Endothelial cell of umbilical vein (primary cell): ENCODE results near the gene GFPT1. TPM values are rescaled to one million over a fixed set of nuclear protein-coding genes. Genes with fewer than 3 reads are reported as not detected.

Source experiments
- BruUV-seq: library from RNA; stranded (reverse); fragments of 400-500 nt; replicated peaks from 2 replicates; lab custom pipeline; 2021; lab: Mats Ljungman, UMichigan
- CTCF ChIA-PET: fragments of 300-600, 350-600 bp; sonication (Branson Sonifier 250); formaldehyde crosslinking; loops from one replicate; lab custom pipeline; 2021; ENCODE audit warnings: antibody characterized with exemption, inconsistent platforms; lab: Charles Lee
- POLR2A ChIA-PET: fragments of 300-600, 350-600 bp; sonication (Branson Sonifier 250); formaldehyde crosslinking; loops from one replicate; lab custom pipeline; 2021; ENCODE audit warnings: antibody characterized with exemption, inconsistent platforms; lab: Charles Lee
- DNase-seq: peaks from one replicate; pipeline ENCODE4 v3.0.0-alpha.2; 2011; ENCODE audit warnings: low read depth, low spot score
- FAIRE-seq: peaks from 2 replicates; lab custom pipeline; 2011; peaks lifted over from hg19 to GRCh38; lab: Jason Lieb, UNC
- H2AFZ ChIP-seq: 2 replicates; pipeline ENCODE4 v1.6.0; 2012; ENCODE audit warnings: low read depth, low read length, control low read depth, inconsistent platforms
- H3K27ac ChIP-seq: 2 replicates; pipeline ENCODE4 v1.5.1; 2011; ENCODE audit warnings: low read depth, mild to moderate bottlenecking, control low read depth, low read length, moderate library complexity; ENCODE audit not compliant: insufficient read depth
- H3K27me3 ChIP-seq, 2 experiments: 2 replicates each; pipeline versions ENCODE4 v1.6.0 to v1.6.1; 2011; ENCODE audit warnings: low read length in 2 of 2, mixed read lengths in 1 of 2; ENCODE audit not compliant: control insufficient read depth in 2 of 2, insufficient read depth in 2 of 2
- H3K36me3 ChIP-seq, 2 experiments: 2 replicates in 1 of 2; 3 replicates in 1 of 2; pipeline ENCODE4 v1.5.1; 2011; ENCODE audit warnings: low read length in 2 of 2, mild to moderate bottlenecking in 1 of 2, moderate library complexity in 1 of 2; ENCODE audit not compliant: control insufficient read depth in 2 of 2, insufficient read depth in 2 of 2; ENCODE audit errors: extremely low read depth in 1 of 2
- H3K4me1 ChIP-seq: 3 replicates; pipeline ENCODE4 v1.5.1; 2011; ENCODE audit warnings: mild to moderate bottlenecking, low read length; ENCODE audit not compliant: control insufficient read depth, insufficient read depth; ENCODE audit errors: extremely low read depth
- H3K4me2 ChIP-seq: 2 replicates; pipeline ENCODE4 v1.6.1; 2011; ENCODE audit warnings: low read length, control low read depth, mixed read lengths; ENCODE audit not compliant: insufficient read depth
- H3K4me3 ChIP-seq, 3 experiments: fragments of 200-600 bp in 1 of 3; sonication (generic), shearing (Covaris generic) in 1 of 3; replicated peaks in 1 of 3; 2 replicates each; pipeline ENCODE4 v1.5.1; 2011 to 2016; ENCODE audit warnings: control low read depth in 3 of 3, low read length in 3 of 3, mild to moderate bottlenecking in 2 of 3, inconsistent platforms in 1 of 3, low read depth in 1 of 3, moderate library complexity in 1 of 3; ENCODE audit not compliant: insufficient read depth in 1 of 3
- H3K79me2 ChIP-seq: 2 replicates; pipeline ENCODE4 v1.6.0; 2012; ENCODE audit warnings: low read length, inconsistent platforms; ENCODE audit not compliant: control insufficient read depth, insufficient read depth
- H3K9ac ChIP-seq: replicated peaks from 2 replicates; pipeline ENCODE3; 2011; ENCODE audit warnings: low read length, control low read depth; ENCODE audit not compliant: insufficient read depth; ENCODE audit errors: extremely low read depth
- H3K9me1 ChIP-seq: replicated peaks from 3 replicates; pipeline ENCODE4 v1.6.0; 2011; ENCODE audit warnings: mild to moderate bottlenecking, low read length; ENCODE audit not compliant: control insufficient read depth, insufficient read depth; ENCODE audit errors: extremely low read depth
- H3K9me3 ChIP-seq: replicated peaks from 2 replicates; pipeline ENCODE4 v1.5.1; 2012; ENCODE audit warnings: low read length, inconsistent platforms; ENCODE audit not compliant: control insufficient read depth, insufficient read depth
- H4K20me1 ChIP-seq: replicated peaks from 2 replicates; pipeline ENCODE3; 2011; ENCODE audit warnings: mild to moderate bottlenecking, low read length; ENCODE audit not compliant: control insufficient read depth, insufficient read depth; ENCODE audit errors: extremely low read depth
- CTCF ChIP-seq, 2 donors: IDR thresholded peaks; 1 replicate in 1 of 2; 2 replicates in 1 of 2; pipeline ENCODE4 v1.5.1; 2011; ENCODE audit warnings: low read length in 2 of 2, mild to moderate bottlenecking in 2 of 2, moderate library complexity in 2 of 2, control low read depth in 1 of 2, inconsistent platforms in 1 of 2, low read depth in 1 of 2; ENCODE audit not compliant: insufficient read depth in 1 of 2; ENCODE audit errors: extremely low read depth in 1 of 2
- EZH2 ChIP-seq: IDR thresholded peaks from 2 replicates; pipeline ENCODE4 v1.6.1; 2012; ENCODE audit warnings: borderline replicate concordance, low read depth, mild to moderate bottlenecking, moderate library complexity, low read length, inconsistent platforms; ENCODE audit not compliant: severe bottlenecking
- FOS ChIP-seq: IDR thresholded peaks from 2 replicates; pipeline ENCODE4 v1.6.1; 2011; ENCODE audit warnings: mild to moderate bottlenecking, low read length, moderate library complexity, borderline replicate concordance; ENCODE audit not compliant: insufficient read depth
- GATA2 ChIP-seq: IDR thresholded peaks from 2 replicates; pipeline ENCODE4 v1.7.0; 2011; ENCODE audit warnings: low read depth, mild to moderate bottlenecking, moderate library complexity, mixed read lengths, low read length; ENCODE audit not compliant: insufficient read length, insufficient read depth
- JUN ChIP-seq: IDR thresholded peaks from 2 replicates; pipeline ENCODE4 v1.6.1; 2011; ENCODE audit warnings: borderline replicate concordance, low read depth; ENCODE audit not compliant: insufficient read length, insufficient read depth
- MAX ChIP-seq: IDR thresholded peaks from 2 replicates; pipeline ENCODE4 v1.6.1; 2011; ENCODE audit not compliant: insufficient read depth, insufficient read length
- MYC ChIP-seq: IDR thresholded peaks from one replicate; pipeline ENCODE4 v1.6.1; 2011; ENCODE audit warnings: mild to moderate bottlenecking, low read depth, low read length
- POLR2A ChIP-seq: IDR thresholded peaks from 2 replicates; pipeline ENCODE4 v1.6.1; 2012; ENCODE audit warnings: low read depth, mild to moderate bottlenecking, control low read depth, low read length
- POLR2AphosphoS5 ChIP-seq: IDR thresholded peaks from 2 replicates; pipeline ENCODE4 v1.6.1; 2012; ENCODE audit warnings: low read depth, mild to moderate bottlenecking, control low read depth, low read length, moderate library complexity; ENCODE audit not compliant: insufficient read depth
- dilution Hi-C: fragments of 300-500 bp; cut with MboI; formaldehyde crosslinking; loops from one replicate; pipeline ENCODE4 v1.15.0; 2019; ENCODE audit warnings: low sequenced_read_pairs; ENCODE audit not compliant: extremely low pct_ligation_motif_present
- intact Hi-C: fragments of 100-400 bp; cut with micrococcal nuclease; formaldehyde crosslinking; loops from one replicate; pipeline ENCODE4 v1.10.0; 2022
- polyA plus RNA-seq, 4 experiments: library from polyadenylated mRNA; depleted of rRNA in 3 of 4; stranded (reverse) in 3 of 4; unstranded in 1 of 4; fragments of >200 nt; gene quantifications; 2 replicates each; pipeline versions ENCODE4 v1.2.1 to v1.2.3, GENCODE V29; 2011 to 2012; ENCODE audit warnings: missing spikeins in 1 of 4
- total RNA-seq: library from RNA; stranded (reverse); gene quantifications from 2 replicates; pipeline ENCODE4 v1.2.3, GENCODE V29; 2021

GFPT1 gene
- total and polyA plus RNA-seq, 2 donors (not counting 3 experiments of a cell fraction or from before 2014, with no cell fraction given), result 8.8 to 38.7 TPM

DNA sequence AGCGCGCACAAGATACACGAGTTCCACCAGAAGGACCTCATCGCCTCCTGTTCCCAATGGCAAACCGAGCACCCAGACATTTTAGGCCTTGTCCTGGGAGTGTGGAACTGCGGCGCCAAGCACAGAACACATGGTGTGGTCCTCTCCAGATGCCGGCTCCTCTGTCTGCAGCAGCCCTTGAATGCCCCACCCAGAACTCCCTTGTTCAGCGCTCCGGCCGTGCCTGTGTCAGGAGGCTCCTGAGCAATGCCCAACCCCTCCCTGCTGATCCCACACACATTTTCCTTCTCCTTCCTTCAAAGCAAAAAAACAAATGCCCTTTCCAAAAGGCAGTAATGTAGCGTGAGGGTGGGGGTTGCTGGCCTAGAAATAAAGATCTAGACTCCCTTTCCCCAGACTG, 89.8 kb downstream of the GFPT1 start:
- no peaks in the 10 kb centered on the region for H3K79me2 ChIP-seq
- no peaks in the 10 kb centered on the region for H3K9me3 ChIP-seq
- H3K4me2 ChIP-seq, result no peak overlapping the region
- no peak overlapping the region for H2AFZ ChIP-seq
- FAIRE-seq (no peak), DNase-seq (no peak)
- no peak overlapping the region for H3K4me3 ChIP-seq
- H3K27me3 ChIP-seq, result no peaks in the 10 kb centered on the region
- H3K4me1 ChIP-seq, result peaks cover 30% of the 10 kb centered on the region
- CTCF ChIA-PET, result no interaction called here
- TF ChIP-seq GATA2 (no peak), POLR2AphosphoS5 (no peak), FOS (no peak), MAX (no peak), EZH2 (no peak), CTCF (IDR thresholded peaks at IDR 0.05; ENCODE audit: extremely low read depth in 1 of 2, insufficient read depth in 1 of 2, low read depth in 1 of 2, low read length in 2 of 2) (no peak), MYC (no peak), JUN (no peak), POLR2A (no peak)
- H3K9me1 ChIP-seq, result no peaks in the 10 kb centered on the region
- H3K9ac ChIP-seq, result no peak overlapping the region
- dilution Hi-C loops (no loop called here), intact Hi-C loops (no loop called here)
- BruUV-seq, result no TSS peak
- no peaks in the 10 kb centered on the region for H3K36me3 ChIP-seq
- no peaks in the 10 kb centered on the region for H4K20me1 ChIP-seq
- no peak overlapping the region for H3K27ac ChIP-seq
- POLR2A ChIA-PET, result no interaction called here
